GM12865 (cell line): Measurements from ENCODE around the gene KRT6A.

Experiments used
- DNase-seq: peaks from one replicate; pipeline ENCODE4 v3.0.0; 2010; ENCODE audit warnings: low read depth
- H3K4me3 ChIP-seq: 2 replicates; pipeline ENCODE4 v1.5.1; 2011; ENCODE audit warnings: mild to moderate bottlenecking, low read depth, low read length, control low read depth
- CTCF ChIP-seq: IDR thresholded peaks from 2 replicates; pipeline ENCODE4 v1.5.1; 2011; ENCODE audit warnings: low read length, control low read depth, low read depth, inconsistent platforms; ENCODE audit not compliant: insufficient read depth; ENCODE audit errors: missing control alignments

The KRT6A gene

GRCh38 chr12:52521175-52521567 is 28.1 kb upstream of the KRT6A start:
- no peak overlapping the region for H3K4me3 ChIP-seq
- no peak for TF ChIP-seq CTCF
- DNase-seq = no peak

GRCh38 chr12:52519826-52520662 is 27.0 kb upstream of the KRT6A start, which contains the start of gene KRT5:
TSS of gene KRT5 (minus strand) at chr12:52520394. CDS start at chr12:52520296, 98 bp downstream.
- DNase-seq = no peak
- no peak for TF ChIP-seq CTCF
- H3K4me3 ChIP-seq = no peak within 1 kb of the TSS

- DNase-seq = no peak
- H3K4me3 ChIP-seq = no peak overlapping the region
- no peak for TF ChIP-seq CTCF
Observed at GRCh38 chr12:52519387-52519703, 26.3 kb upstream of the KRT6A start.

DNA sequence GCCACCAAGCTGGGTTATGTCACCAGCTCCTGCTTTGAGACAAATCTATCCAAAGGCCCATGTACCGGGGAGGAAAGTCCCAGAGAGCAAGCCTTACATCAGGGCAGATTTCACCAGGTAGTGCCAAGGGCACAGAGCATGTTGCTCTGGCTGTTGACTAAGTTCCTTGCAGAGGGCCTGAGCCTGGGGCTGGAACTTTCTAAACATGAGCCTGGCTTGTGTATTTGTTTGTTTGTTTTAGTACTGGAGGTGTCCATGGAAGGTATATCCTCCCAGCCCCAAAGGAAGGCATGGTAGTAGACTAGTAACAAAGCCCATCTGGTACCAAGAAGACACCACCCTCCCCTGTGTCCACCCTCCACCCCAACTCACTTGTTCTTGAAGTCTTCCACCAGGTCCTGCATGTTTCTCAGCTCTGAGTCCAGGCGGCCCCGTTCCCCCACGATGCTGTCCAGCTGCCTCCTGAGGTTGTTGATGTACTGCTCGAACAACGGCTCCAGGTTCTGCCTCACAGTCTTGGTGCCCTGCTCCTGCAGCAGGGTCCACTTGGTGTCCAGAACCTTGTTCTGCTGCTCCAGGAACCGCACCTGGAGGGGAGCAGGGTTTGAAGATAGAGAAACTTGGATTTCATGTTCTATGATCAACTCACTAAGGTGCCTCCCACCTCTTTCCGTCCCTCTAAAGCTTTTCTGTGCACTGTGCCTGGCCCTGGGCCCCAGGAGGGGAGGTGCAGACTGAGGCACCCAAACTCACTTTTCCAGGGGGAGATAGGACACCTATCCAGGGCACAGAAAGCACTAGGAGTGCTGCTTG is 25.7 kb upstream of the KRT6A start:
- TF ChIP-seq CTCF = no peak
- DNase-seq = no peak
- H3K4me3 ChIP-seq = no peak overlapping the region

DNA sequence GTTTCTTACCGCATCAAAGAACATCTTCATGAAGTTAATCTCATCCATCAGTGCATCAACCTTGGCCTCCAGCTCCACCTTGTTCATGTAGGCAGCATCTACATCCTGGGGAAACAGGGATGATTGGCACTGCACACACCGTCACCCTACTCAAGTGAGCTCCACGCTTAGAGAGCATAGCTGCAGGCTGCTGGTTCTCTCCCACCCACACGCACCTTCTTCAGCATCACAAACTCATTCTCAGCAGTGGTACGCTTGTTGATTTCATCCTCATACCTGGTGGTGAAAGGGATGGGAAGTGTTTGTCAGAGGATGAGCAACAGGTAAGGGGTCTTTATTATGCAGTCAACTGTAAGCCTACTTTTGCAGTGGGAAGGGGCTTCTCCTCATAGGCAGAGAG is 24.8 kb upstream of the KRT6A start:
- TF ChIP-seq CTCF = no peak
- DNase-seq = no peak
- H3K4me3 ChIP-seq = no peak overlapping the region

- no peak overlapping the region for H3K4me3 ChIP-seq
- no peak for TF ChIP-seq CTCF
- DNase-seq = no peak
Observed at GRCh38 chr12:52517005-52517835, 24.2 kb upstream of the KRT6A start.
